PC-9 (cell line): ENCODE measurements around the gene NMNAT2. TPM values are rescaled to one million over a fixed set of nuclear protein-coding genes. Genes with fewer than 3 reads are reported as not detected.

Experiments used
- BruUV-seq: library from RNA; stranded (reverse); fragments of 400-500 nt; replicated peaks from 2 replicates; lab custom pipeline; 2021; lab: Mats Ljungman, UMichigan
- CTCF ChIA-PET: fragments of 300-600 bp; sonication (Branson Sonifier 250); formaldehyde crosslinking; loops from one replicate; lab custom pipeline; 2022; ENCODE audit warnings: antibody characterized with exemption; lab: Charles Lee
- POLR2A ChIA-PET: fragments of 300-600 bp; sonication (Branson Sonifier 250); formaldehyde crosslinking; loops from one replicate; lab custom pipeline; 2022; ENCODE audit warnings: antibody characterized with exemption; ENCODE audit not compliant: unreplicated experiment; lab: Charles Lee
- DNase-seq, 2 experiments: peaks; one replicate each; pipeline versions ENCODE4 v3.0.0 to v3.0.0-alpha.2; 2015 to 2022; ENCODE audit warnings: mixed read lengths in 1 of 2
- H2AFZ ChIP-seq: fragments of 200-600 bp; sonication (generic); 2 replicates; pipeline ENCODE4 v1.8.1; 2017; ENCODE audit warnings: antibody characterized with exemption
- H3F3A ChIP-seq: fragments of 200-600 bp; sonication (generic); 2 replicates; pipeline ENCODE4 v1.8.1; 2017; ENCODE audit warnings: antibody characterized with exemption, mild to moderate bottlenecking, low read depth; ENCODE audit not compliant: insufficient read depth
- H3K27ac ChIP-seq: fragments of 200-600 bp; sonication (generic); 2 replicates; pipeline ENCODE4 v1.6.1; 2016; ENCODE audit warnings: mixed run types
- H3K27me3 ChIP-seq: fragments of 200-600 bp; sonication (generic); 2 replicates; pipeline ENCODE4 v1.6.1; 2016; ENCODE audit warnings: low read depth, mixed run types; ENCODE audit not compliant: insufficient read depth
- H3K36me3 ChIP-seq: fragments of 200-600 bp; sonication (generic); 2 replicates; pipeline ENCODE4 v1.6.1; 2016; ENCODE audit warnings: low read depth, mixed run types
- H3K4me1 ChIP-seq: fragments of 200-600 bp; sonication (generic); replicated peaks from 2 replicates; pipeline ENCODE4 v1.6.1; 2016; ENCODE audit warnings: mixed run types; ENCODE audit not compliant: insufficient read depth
- H3K4me2 ChIP-seq: fragments of 200-600 bp; sonication (generic); 2 replicates; pipeline ENCODE4 v1.6.1; 2017; ENCODE audit warnings: mixed run types
- H3K4me3 ChIP-seq: fragments of 200-600 bp; sonication (generic); 2 replicates; pipeline ENCODE4 v1.6.1; 2016; ENCODE audit warnings: mixed run types
- H3K79me2 ChIP-seq: fragments of 200-600 bp; sonication (generic); 2 replicates; pipeline ENCODE4 v1.6.1; 2017; ENCODE audit warnings: low read depth, mixed run types
- H3K9me2 ChIP-seq: fragments of 200-600 bp; sonication (generic); 2 replicates; pipeline ENCODE4 v1.8.1; 2017; ENCODE audit warnings: mild to moderate bottlenecking; ENCODE audit not compliant: insufficient read depth
- H3K9me3 ChIP-seq: fragments of 200-600 bp; sonication (generic); 2 replicates; pipeline ENCODE4 v1.8.1; 2016; ENCODE audit warnings: low read depth; ENCODE audit not compliant: insufficient read depth
- H4K20me1 ChIP-seq: fragments of 200-600 bp; sonication (generic); 2 replicates; pipeline ENCODE4 v1.8.1; 2017; ENCODE audit not compliant: insufficient read depth
- CTCF ChIP-seq: fragments of 200-600 bp; sonication (generic); conservative IDR thresholded peaks from 2 replicates; pipeline ENCODE4 v1.6.1; 2017; ENCODE audit warnings: mixed run types, antibody characterized with exemption, mild to moderate bottlenecking, moderate library complexity
- EZH2 ChIP-seq: fragments of 200-600 bp; sonication (generic); IDR thresholded peaks from 2 replicates; pipeline ENCODE4 v1.8.0; 2017; ENCODE audit warnings: antibody characterized with exemption, low read depth
- intact Hi-C: fragments of 100-400 bp; cut with micrococcal nuclease; formaldehyde crosslinking; loops from one replicate; pipeline ENCODE4 v1.10.0; 2022; ENCODE audit not compliant: unreplicated experiment
- total RNA-seq: library from RNA; stranded (reverse); gene quantifications from 2 replicates; pipeline ENCODE4 v1.2.3, GENCODE V29; 2021

NMNAT2 gene
- total RNA-seq, 1 experiment from 2014 or later, result 29.2 TPM

- intact Hi-C loops, result loop anchor here (5.0 kb wide), 1 partner anchor 153 kb away; the partner anchor contains the start of gene SMG7
Measured at GRCh38 chr1:183319606-183320005, 98.6 kb downstream of the NMNAT2 start.

GRCh38 chr1:183319051-183319450 lies 99.1 kb downstream of the NMNAT2 start:
- Histone ChIP-seq H3K79me2 (no peaks in the 10 kb centered on the region), H3K27ac (peak overlapping the region; percentile 21; the same call in 1 of the 2 replicates), H3K4me1 (peaks cover 40% of the 10 kb centered on the region), H2AFZ (no peak overlapping the region), H3K36me3 (no peaks in the 10 kb centered on the region), H4K20me1 (no peaks in the 10 kb centered on the region), H3F3A (peaks cover 16% of the 10 kb centered on the region; the same call in 1 of the 2 replicates), H3K27me3 (no peaks in the 10 kb centered on the region), H3K4me3 (no peak overlapping the region), H3K9me2 (no peaks in the 10 kb centered on the region), H3K9me3 (no peaks in the 10 kb centered on the region), H3K4me2 (peak overlapping the region; percentile 21; the same call in 1 of the 2 replicates)
- no TSS peak for BruUV-seq
- ChIA-PET POLR2A (no interaction called here), CTCF (interaction anchor here (1.3 kb wide), 1 partner anchor 39 kb away, joined by 3 read pairs; no protein-coding TSS in a partner anchor)
- DNase-seq, result peak in 1 of 2 experiments; percentile 53
- no peak for TF ChIP-seq CTCF
- intact Hi-C loops, result loop anchor here (5.0 kb wide), 1 partner anchor 153 kb away; the partner anchor contains the start of gene SMG7

More at GRCh38 chr1:183319606-183320005, 98.6 kb downstream of the NMNAT2 start:
- Histone ChIP-seq H3K27ac (0 out of 2 replicates have a peak overlapping the region, but pooled peaks have one; percentile 21), H3K36me3 (no peaks in the 10 kb centered on the region), H3K4me2 (no peak overlapping the region), H3F3A (peaks cover 21% of the 10 kb centered on the region; the same call in 1 of the 2 replicates), H3K9me2 (no peaks in the 10 kb centered on the region), H2AFZ (no peak overlapping the region), H3K27me3 (no peaks in the 10 kb centered on the region), H3K4me1 (peaks cover 45% of the 10 kb centered on the region), H4K20me1 (no peaks in the 10 kb centered on the region), H3K9me3 (no peaks in the 10 kb centered on the region), H3K79me2 (no peaks in the 10 kb centered on the region), H3K4me3 (no peak overlapping the region)
- TF ChIP-seq EZH2 (no peak), CTCF (no peak)
- BruUV-seq, result no TSS peak
- ChIA-PET CTCF (no interaction called here), POLR2A (no interaction called here)
- DNase-seq, result no peak

GRCh38 chr1:183318433-183318832 lies 99.7 kb downstream of the NMNAT2 start:
- no peaks in the 10 kb centered on the region for H3K9me3 ChIP-seq
- TF ChIP-seq CTCF (peak; percentile 62), EZH2 (no peak)
- no peaks in the 10 kb centered on the region for H3K27me3 ChIP-seq
- POLR2A ChIA-PET, result interaction anchor here (0.7 kb wide), 1 partner anchor 136 kb away, joined by 3 read pairs; no protein-coding TSS in a partner anchor
- H4K20me1 ChIP-seq, result no peaks in the 10 kb centered on the region
- H3K79me2 ChIP-seq, result no peaks in the 10 kb centered on the region
- peak overlapping the region; percentile 30; the same call in 1 of the 2 replicates for H3K4me2 ChIP-seq
- no TSS peak for BruUV-seq
- H3K4me3 ChIP-seq, result no peak overlapping the region
- H3F3A ChIP-seq, result peaks cover 10% of the 10 kb centered on the region; the same call in 1 of the 2 replicates
- CTCF ChIA-PET, result interaction anchor here (1.1 to 1.3 kb wide), 2 partner anchors 37 to 38 kb away, joined by 3 read pairs; no protein-coding TSS in a partner anchor
- no peak overlapping the region for H2AFZ ChIP-seq
- H3K4me1 ChIP-seq, result peaks cover 33% of the 10 kb centered on the region
- H3K27ac ChIP-seq, result peak overlapping the region; percentile 22; the same call in 1 of the 2 replicates
- H3K36me3 ChIP-seq, result no peaks in the 10 kb centered on the region
- peak; percentile 60 to 70 for DNase-seq
- intact Hi-C loops, result loop anchor here (1.0 to 5.0 kb wide), 3 partner anchors 37 to 356 kb away; partner anchors contain the start of gene SMG7
- no peaks in the 10 kb centered on the region for H3K9me2 ChIP-seq
